Sigmoid colon (tissue), 7 donors: Measurements from ENCODE around the gene TWSG1. TPM values are rescaled to one million over a fixed set of nuclear protein-coding genes. Genes with fewer than 3 reads are reported as not detected.

ENCODE experiments used
- DNase-seq: peaks from one replicate; pipeline ENCODE4 v3.0.0-alpha.2; 2019
- H3K27ac ChIP-seq, 4 donors: fragments of 200-600 bp; sonication (generic); one replicate each; pipeline ENCODE4 v1.5.1; 2016 to 2019; ENCODE audit warnings: mild to moderate bottlenecking in 1 of 4
- H3K27me3 ChIP-seq, 3 donors: fragments of 200-600 bp; sonication (generic); one replicate each; pipeline ENCODE4 v1.5.1; 2019; ENCODE audit warnings: mild to moderate bottlenecking in 1 of 3
- H3K36me3 ChIP-seq, 4 donors: fragments of 200-600 bp; sonication (generic); one replicate each; pipeline ENCODE4 v1.5.1; 2016 to 2019
- H3K4me1 ChIP-seq, 4 donors: fragments of 200-600 bp; sonication (generic); one replicate each; pipeline ENCODE4 v1.5.1; 2017 to 2019
- H3K4me3 ChIP-seq, 4 donors: fragments of 200-600 bp; sonication (generic); one replicate each; pipeline ENCODE4 v1.5.1; 2017 to 2019; ENCODE audit warnings: mild to moderate bottlenecking in 2 of 4, moderate library complexity in 1 of 4
- H3K9me3 ChIP-seq, 4 donors: fragments of 200-600 bp in 3 of 4; sonication (generic) in 3 of 4; one replicate each; pipeline versions ENCODE4 v1.5.1 to v1.6.1; 2013 to 2019
- EP300 ChIP-seq, 4 donors: sonication (generic); formaldehyde crosslinking; IDR thresholded peaks; one replicate each; pipeline ENCODE4 v1.6.1; 2017; ENCODE audit warnings: antibody characterized with exemption in 4 of 4
- POLR2A ChIP-seq, 2 donors: fragments of 450-650 bp; IDR thresholded peaks; one replicate each; pipeline ENCODE4 v1.6.1; 2016; ENCODE audit warnings: antibody characterized with exemption in 2 of 2, mild to moderate bottlenecking in 2 of 2, moderate library complexity in 2 of 2
- POLR2AphosphoS5 ChIP-seq, 4 donors: sonication (generic); formaldehyde crosslinking; IDR thresholded peaks; one replicate each; pipeline ENCODE4 v1.6.1; 2017; ENCODE audit warnings: antibody characterized with exemption in 4 of 4
- WGBS, 2 donors: extraction: QIAGEN DNeasy Blood & Tissue Kit; methylation state at CpG; one replicate each; pipeline ENCODE4 v1.1.7; 2013; 5-methylcytosine and 5-hydroxymethylcytosine counted together
- intact Hi-C: fragments of 100-400 bp; cut with DNase I; formaldehyde crosslinking; loops from one replicate; pipeline ENCODE4 v1.15.1; 2023
- polyA plus RNA-seq, 3 donors: library from polyadenylated mRNA; stranded (reverse); fragments of 200-250 nt; gene quantifications; one replicate each; pipeline ENCODE4 v1.2.3, GENCODE V29; 2013
- total RNA-seq, 4 donors: library from RNA; depleted of rRNA; stranded (reverse); fragments of >200 nt; gene quantifications; one replicate each; pipeline ENCODE4 v1.1.0, GENCODE V29; 2016
- TF ChIP-seq, protein P1 (sequence below), 4 experiments: fragments of 450-650 bp in 3 of 4; fragments of 200-600 bp in 1 of 4; IDR thresholded peaks; one replicate each; pipeline ENCODE4 v1.5.1; 2016 to 2019; ENCODE audit warnings: antibody characterized with exemption in 4 of 4, mild to moderate bottlenecking in 3 of 4, moderate library complexity in 2 of 4
- donor health status: healthy with polysubstance abuse.
- donor health status: Bipolar disorder and iron deficiency.
- donor health status: healthy.

TWSG1 gene
- total and polyA plus RNA-seq, 7 donors: 3.6 to 88.3 (median 69.2) TPM

DNA sequence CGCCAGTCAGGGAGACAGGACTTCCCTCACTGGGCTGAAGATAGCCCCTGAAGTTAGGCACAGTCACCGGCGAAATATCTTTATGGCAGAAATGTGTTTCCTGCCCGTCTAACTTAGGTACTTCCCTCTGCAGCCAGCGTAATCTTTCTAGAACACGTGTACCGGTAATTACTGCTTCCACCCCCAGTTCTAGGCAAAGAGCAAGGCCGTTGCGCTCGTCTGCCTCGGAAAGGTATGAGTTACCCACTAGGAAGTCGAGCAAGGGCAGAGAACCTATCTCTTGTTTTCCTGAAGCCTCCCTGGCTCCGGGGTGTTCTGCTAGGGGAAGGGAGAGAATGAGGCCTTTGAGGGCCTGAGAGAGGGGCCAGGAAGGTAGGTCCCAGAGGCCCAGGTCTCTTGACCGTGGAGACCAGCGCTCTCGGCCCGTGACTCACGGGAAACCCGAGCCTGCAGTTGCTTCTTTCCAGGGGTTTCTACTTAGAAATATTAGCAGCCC, 70.0 kb downstream of the TWSG1 start:
- intact Hi-C loops: no loop called here
- peaks cover 0 to 19% (median 3%) of the 10 kb centered on the region in 4 donors for H3K36me3 ChIP-seq
- WGBS, 2 donors: 48 to 81% methylated on average over 19 of the region's 19 CpGs
- H3K9me3 ChIP-seq: no peaks in the 10 kb centered on the region
- no peak for DNase-seq
- H3K4me3 ChIP-seq: no peak overlapping the region
- H3K27ac ChIP-seq: peak overlapping the region in 1 of 4 donors; percentile 41
- H3K27me3 ChIP-seq: no peaks in the 10 kb centered on the region
- peak in 1 of 4 donors; percentile 6 for TF ChIP-seq POLR2AphosphoS5 (IDR thresholded peaks at IDR 0.05)
- TF ChIP-seq, protein P1, sequence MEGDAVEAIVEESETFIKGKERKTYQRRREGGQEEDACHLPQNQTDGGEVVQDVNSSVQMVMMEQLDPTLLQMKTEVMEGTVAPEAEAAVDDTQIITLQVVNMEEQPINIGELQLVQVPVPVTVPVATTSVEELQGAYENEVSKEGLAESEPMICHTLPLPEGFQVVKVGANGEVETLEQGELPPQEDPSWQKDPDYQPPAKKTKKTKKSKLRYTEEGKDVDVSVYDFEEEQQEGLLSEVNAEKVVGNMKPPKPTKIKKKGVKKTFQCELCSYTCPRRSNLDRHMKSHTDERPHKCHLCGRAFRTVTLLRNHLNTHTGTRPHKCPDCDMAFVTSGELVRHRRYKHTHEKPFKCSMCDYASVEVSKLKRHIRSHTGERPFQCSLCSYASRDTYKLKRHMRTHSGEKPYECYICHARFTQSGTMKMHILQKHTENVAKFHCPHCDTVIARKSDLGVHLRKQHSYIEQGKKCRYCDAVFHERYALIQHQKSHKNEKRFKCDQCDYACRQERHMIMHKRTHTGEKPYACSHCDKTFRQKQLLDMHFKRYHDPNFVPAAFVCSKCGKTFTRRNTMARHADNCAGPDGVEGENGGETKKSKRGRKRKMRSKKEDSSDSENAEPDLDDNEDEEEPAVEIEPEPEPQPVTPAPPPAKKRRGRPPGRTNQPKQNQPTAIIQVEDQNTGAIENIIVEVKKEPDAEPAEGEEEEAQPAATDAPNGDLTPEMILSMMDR (IDR thresholded peaks at IDR 0.05): no peak
- no peaks in the 10 kb centered on the region for H3K4me1 ChIP-seq

DNA sequence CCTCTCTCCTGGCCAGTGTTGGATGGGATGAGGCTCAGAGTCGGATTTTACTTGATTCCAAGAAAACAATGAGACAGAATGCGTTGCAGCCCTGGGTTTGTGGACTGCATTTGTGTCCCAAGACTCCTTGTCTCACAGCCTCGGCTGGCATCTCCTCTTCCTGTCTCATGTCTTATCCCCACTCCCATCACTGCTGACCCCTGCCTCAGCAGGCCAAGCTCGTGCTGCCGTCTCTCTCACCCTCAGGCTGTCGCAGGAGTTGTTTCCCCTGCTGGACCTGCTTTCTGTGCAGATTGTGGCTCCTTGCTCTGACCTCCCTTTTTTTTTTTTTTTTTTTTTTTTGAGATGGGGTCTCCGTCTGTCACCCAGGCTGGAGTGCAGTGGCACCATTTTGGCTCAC, 70.6 kb downstream of the TWSG1 start:
- no peaks in the 10 kb centered on the region for H3K27me3 ChIP-seq
- intact Hi-C loops: no loop called here
- H3K27ac ChIP-seq: peak overlapping the region in 1 of 4 donors; percentile 41
- peaks cover 0 to 14% (median 3%) of the 10 kb centered on the region in 4 donors for H3K36me3 ChIP-seq
- no peaks in the 10 kb centered on the region for H3K9me3 ChIP-seq
- no peak for TF ChIP-seq POLR2AphosphoS5 (IDR thresholded peaks at IDR 0.05)
- no peak for TF ChIP-seq EP300 (IDR thresholded peaks at IDR 0.05)
- no peak for DNase-seq
- 80 to 92% methylated on average over 7 of the region's 7 CpGs for WGBS, 2 donors
- no peaks in the 10 kb centered on the region for H3K4me1 ChIP-seq
- no peak overlapping the region for H3K4me3 ChIP-seq

DNA sequence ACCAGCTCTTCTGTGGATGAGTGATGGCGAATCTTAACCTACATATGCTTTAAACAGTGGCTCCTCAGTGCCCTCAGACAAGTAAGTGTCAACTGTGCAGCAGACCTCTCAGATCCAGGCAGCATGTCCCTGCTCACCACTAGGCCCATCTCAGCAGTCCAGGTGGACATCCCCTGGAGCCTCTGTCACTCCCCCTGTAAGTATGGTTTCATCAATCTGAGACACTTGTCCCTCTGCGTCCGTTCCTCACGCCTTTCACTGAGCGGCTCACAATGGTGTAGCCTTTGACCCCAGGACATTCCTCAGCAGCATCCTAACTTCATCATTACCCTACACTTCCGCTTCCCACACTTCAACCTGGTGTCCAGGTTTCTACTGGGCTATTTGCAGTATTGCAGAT, 71.4 kb downstream of the TWSG1 start:
- H3K4me1 ChIP-seq: no peaks in the 10 kb centered on the region
- peaks cover 0 to 9% (median 3%) of the 10 kb centered on the region in 4 donors for H3K36me3 ChIP-seq
- no peaks in the 10 kb centered on the region for H3K9me3 ChIP-seq
- intact Hi-C loops: no loop called here
- no peak overlapping the region for H3K4me3 ChIP-seq
- H3K27ac ChIP-seq: no peak overlapping the region
- DNase-seq: no peak
- H3K27me3 ChIP-seq: no peaks in the 10 kb centered on the region
- TF ChIP-seq EP300 (IDR thresholded peaks at IDR 0.05) (no peak), POLR2AphosphoS5 (IDR thresholded peaks at IDR 0.05) (no peak), POLR2A (IDR thresholded peaks at IDR 0.05) (no peak)
- TF ChIP-seq, protein P1 (IDR thresholded peaks at IDR 0.05): no peak
- 95 to 96% methylated on average over 6 of the region's 6 CpGs for WGBS, 2 donors

DNA sequence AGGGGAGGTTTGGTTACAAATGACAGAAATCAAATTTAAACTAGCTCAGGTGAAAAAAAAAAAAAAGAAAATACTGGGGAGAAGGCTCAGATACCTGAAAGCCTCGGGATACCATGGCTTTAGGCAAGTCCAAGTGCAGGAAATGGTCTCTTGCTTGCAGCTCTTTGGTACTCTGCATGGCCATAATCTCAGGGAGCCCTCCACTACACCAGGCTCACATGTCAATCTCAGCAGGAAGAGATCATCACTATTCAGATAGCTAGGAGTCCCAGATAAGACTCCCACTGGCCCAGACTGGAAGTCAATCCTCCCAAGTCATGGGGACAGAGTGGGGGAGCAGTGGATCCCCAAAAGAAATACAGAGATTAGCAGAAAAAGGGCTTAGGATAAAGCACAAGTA, 75.9 kb downstream of the TWSG1 start:
- 43 to 67% methylated on average over 1 of the region's 1 CpG for WGBS, 2 donors
- Histone ChIP-seq H3K27me3 (no peaks in the 10 kb centered on the region), H3K36me3 (no peaks in the 10 kb centered on the region), H3K27ac (no peak overlapping the region), H3K4me3 (no peak overlapping the region), H3K9me3 (no peaks in the 10 kb centered on the region), H3K4me1 (no peaks in the 10 kb centered on the region)
- DNase-seq: no peak
- no peak for TF ChIP-seq POLR2AphosphoS5 (IDR thresholded peaks at IDR 0.05)
- TF ChIP-seq POLR2A (IDR thresholded peaks at IDR 0.05): no peak
- no peak for TF ChIP-seq EP300 (IDR thresholded peaks at IDR 0.05)
- TF ChIP-seq, protein P1 (IDR thresholded peaks at IDR 0.05): no peak
- intact Hi-C loops: no loop called here

DNA sequence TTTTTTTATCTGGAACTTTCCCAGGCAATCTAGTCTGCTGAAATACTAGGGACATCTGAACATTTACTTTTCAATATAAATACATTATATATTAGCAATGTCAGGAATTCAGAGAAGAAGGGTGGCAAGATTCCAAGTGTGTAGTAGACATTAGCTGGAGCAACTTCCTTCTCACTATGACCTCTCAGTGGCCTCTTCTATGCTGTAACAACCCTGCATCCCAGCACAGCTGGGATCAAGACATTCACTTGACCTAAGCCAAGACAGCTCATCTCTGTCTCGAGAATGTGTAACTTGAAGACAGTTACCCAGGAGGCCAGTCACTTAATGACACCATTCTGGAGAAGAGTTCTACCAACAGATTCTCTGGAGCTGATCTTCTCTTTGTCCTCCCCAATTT, 79.0 kb downstream of the TWSG1 start:
- H3K4me1 ChIP-seq: peaks cover 0 to 17% (median 15%) of the 10 kb centered on the region in 4 donors
- H3K36me3 ChIP-seq: no peaks in the 10 kb centered on the region
- H3K27ac ChIP-seq: no peak overlapping the region
- DNase-seq: no peak
- no peaks in the 10 kb centered on the region for H3K27me3 ChIP-seq
- intact Hi-C loops: no loop called here
- H3K4me3 ChIP-seq: no peak overlapping the region
- TF ChIP-seq POLR2A (IDR thresholded peaks at IDR 0.05) (no peak), EP300 (IDR thresholded peaks at IDR 0.05) (no peak), POLR2AphosphoS5 (IDR thresholded peaks at IDR 0.05) (no peak)
- TF ChIP-seq, protein P1 (IDR thresholded peaks at IDR 0.05): no peak
- WGBS, 2 donors: 73 to 78% methylated on average over 1 of the region's 1 CpG
- no peaks in the 10 kb centered on the region for H3K9me3 ChIP-seq
